MM.1S (cell line): ENCODE data around the gene SPCS1.

ENCODE experiments used
- CTCF ChIP-seq: fragments of 300-600 bp; sonication (generic); IDR thresholded peaks from 2 replicates; pipeline ENCODE4 v1.5.1; 2016; ENCODE audit warnings: antibody characterized with exemption, low read length, mixed read lengths
- EZH2 ChIP-seq: fragments of 300-600 bp; sonication (generic); optimal IDR thresholded peaks from 2 replicates; pipeline ENCODE3; 2017; ENCODE audit warnings: low read depth, mild to moderate bottlenecking, antibody characterized with exemption, low read length, mixed read lengths

- TF ChIP-seq CTCF (no peak), EZH2 (no peak)
Observed at GRCh38 chr3:52714335-52715302, 8.7 kb downstream of the SPCS1 start.
